Measurements from ENCODE around the gene SMU1. TPM values are rescaled to one million over a fixed set of nuclear protein-coding genes. Genes with fewer than 3 reads are reported as not detected.

The SMU1 gene
- total RNA-seq, 1 experiment from 2014 or later, result 23.2 TPM

- TF ChIP-seq ATF1 (CRISPR knock-in tag; IDR thresholded peaks at IDR 0.05) (no peak), ATF2 (CRISPR knock-in tag; IDR thresholded peaks at IDR 0.05; ENCODE audit: borderline replicate concordance, low read depth) (no peak), ZNF263 (CRISPR knock-in tag; IDR thresholded peaks at IDR 0.05; ENCODE audit: low read depth) (no peak), ZBTB43 (CRISPR knock-in tag; IDR thresholded peaks at IDR 0.05) (no peak), FOXP4 (CRISPR knock-in tag; IDR thresholded peaks at IDR 0.05) (no peak), PRDM15 (CRISPR knock-in tag; IDR thresholded peaks at IDR 0.05) (no peak), MYBL2 (CRISPR knock-in tag; IDR thresholded peaks at IDR 0.05) (no peak)
Observed at GRCh38 chr9:33109850-33110595, 33.5 kb upstream of the SMU1 start (continued).

GRCh38 chr9:33109097-33109496, 32.6 kb upstream of the SMU1 start:
- no peak for ATAC-seq
- Mint-ChIP-seq H3K27ac (no peak overlapping the region), H3K36me3 (no peaks in the 10 kb centered on the region), H3K27me3 (ENCODE audit: low read depth) (no peaks in the 10 kb centered on the region; the same call in 1 of the 2 replicates), H3K9me3 (no peaks in the 10 kb centered on the region), H3K4me1 (peaks cover 34% of the 10 kb centered on the region), H3K4me3 (no peak overlapping the region)
- POLR2A ChIA-PET, result no interaction called here
- no peak for DNase-seq (ENCODE audit: low spot score)
- CTCF ChIA-PET, result no interaction called here
- no peak for TF ChIP-seq IRF2 (CRISPR knock-in tag; IDR thresholded peaks at IDR 0.05; ENCODE audit: borderline replicate concordance, low read depth)
- no peak for TF ChIP-seq CREB1 (CRISPR knock-in tag; IDR thresholded peaks at IDR 0.05)
- TF ChIP-seq HMGXB4 (CRISPR knock-in tag; IDR thresholded peaks at IDR 0.05), result no peak
- no peak for TF ChIP-seq ZNF671 (CRISPR knock-in tag; IDR thresholded peaks at IDR 0.05)
- no peak for TF ChIP-seq KAT7 (CRISPR knock-in tag; IDR thresholded peaks at IDR 0.05; ENCODE audit: borderline replicate concordance)
- no peak for TF ChIP-seq PRDM15 (CRISPR knock-in tag; IDR thresholded peaks at IDR 0.05)
- no peak for TF ChIP-seq SP1 (CRISPR knock-in tag; conservative IDR thresholded peaks at IDR 0.05)
- TF ChIP-seq MXD4 (CRISPR knock-in tag; IDR thresholded peaks at IDR 0.05; ENCODE audit: borderline replicate concordance), result no peak
- TF ChIP-seq GTF2I (CRISPR knock-in tag; conservative IDR thresholded peaks at IDR 0.05), result no peak
- TF ChIP-seq TCF7 (CRISPR knock-in tag; IDR thresholded peaks at IDR 0.05; ENCODE audit: low read depth), result no peak
- TF ChIP-seq NFYB (CRISPR knock-in tag; conservative IDR thresholded peaks at IDR 0.05; ENCODE audit: low read depth), result no peak
- TF ChIP-seq E2F1 (CRISPR knock-in tag; IDR thresholded peaks at IDR 0.05), result no peak
- TF ChIP-seq SMAD4 (CRISPR knock-in tag; IDR thresholded peaks at IDR 0.05), result no peak

Data from WTC11 (cell line).